SH-SY5Y (cell line): Measurements from ENCODE around the gene PARD6A.

Source experiments
- GATA2 ChIP-seq: IDR thresholded peaks from 2 replicates; pipeline ENCODE4 v1.6.1; 2011; ENCODE audit warnings: mild to moderate bottlenecking, low read depth, low read length
- GATA3 ChIP-seq: IDR thresholded peaks from 2 replicates; pipeline ENCODE4 v1.6.1; 2011; ENCODE audit warnings: low read depth, mild to moderate bottlenecking, low read length, moderate library complexity

PARD6A gene

GRCh38 chr16:67679935-67680897 is 19.5 kb downstream of the PARD6A start:
- TF ChIP-seq GATA2 = no peak
- TF ChIP-seq GATA3 = no peak

GRCh38 chr16:67683767-67684166 is 23.0 kb downstream of the PARD6A start:
- TF ChIP-seq GATA3 = no peak
- no peak for TF ChIP-seq GATA2

- TF ChIP-seq GATA2 = no peak
Observed at GRCh38 chr16:67685388-67686112, 24.8 kb downstream of the PARD6A start.

GRCh38 chr16:67694611-67695010 is 33.9 kb downstream of the PARD6A start:
- TF ChIP-seq GATA3 (no peak), GATA2 (no peak)

GRCh38 chr16:67697422-67698185 is 36.8 kb downstream of the PARD6A start:
- TF ChIP-seq GATA2 (no peak), GATA3 (no peak)

- TF ChIP-seq GATA2 = no peak
Observed at GRCh38 chr16:67699265-67699664, 38.5 kb downstream of the PARD6A start.

- TF ChIP-seq GATA2 (no peak), GATA3 (no peak)
Observed at GRCh38 chr16:67701420-67701819, 40.7 kb downstream of the PARD6A start.

GRCh38 chr16:67702130-67702529 is 41.4 kb downstream of the PARD6A start:
- TF ChIP-seq GATA3 (no peak), GATA2 (no peak)

GRCh38 chr16:67703626-67704025 is 42.9 kb downstream of the PARD6A start:
- TF ChIP-seq GATA2 (no peak), GATA3 (no peak)

- TF ChIP-seq GATA2 (no peak), GATA3 (no peak)
Observed at GRCh38 chr16:67704110-67704509, 43.4 kb downstream of the PARD6A start.

GRCh38 chr16:67707210-67707609 is 46.5 kb downstream of the PARD6A start:
- TF ChIP-seq GATA3 (no peak), GATA2 (no peak)

- TF ChIP-seq GATA3 (no peak), GATA2 (no peak)
Observed at GRCh38 chr16:67707790-67708189, 47.0 kb downstream of the PARD6A start.

GRCh38 chr16:67708368-67708771 is 47.6 kb downstream of the PARD6A start:
- TF ChIP-seq GATA3 (no peak), GATA2 (no peak)

GRCh38 chr16:67709050-67709449 is 48.3 kb downstream of the PARD6A start:
- TF ChIP-seq GATA3 = no peak
- no peak for TF ChIP-seq GATA2

GRCh38 chr16:67710607-67711006 is 49.8 kb downstream of the PARD6A start:
- TF ChIP-seq GATA3 = no peak
- TF ChIP-seq GATA2 = no peak
